HL-60/S4 (cell line): ENCODE results near the gene JPH4.
"Not testable (repeated sequence)": the region's sequence is repeated elsewhere in the genome, so short reads cannot be mapped to it uniquely, and the experiment has no call there.

Source experiments
- in situ Hi-C: fragments of 300-500 bp; cut with MboI; formaldehyde crosslinking; loops from 2 replicates; pipeline ENCODE4 v1.14.3; 2022; ENCODE audit warnings: low sequenced_read_pairs

The JPH4 gene

DNA sequence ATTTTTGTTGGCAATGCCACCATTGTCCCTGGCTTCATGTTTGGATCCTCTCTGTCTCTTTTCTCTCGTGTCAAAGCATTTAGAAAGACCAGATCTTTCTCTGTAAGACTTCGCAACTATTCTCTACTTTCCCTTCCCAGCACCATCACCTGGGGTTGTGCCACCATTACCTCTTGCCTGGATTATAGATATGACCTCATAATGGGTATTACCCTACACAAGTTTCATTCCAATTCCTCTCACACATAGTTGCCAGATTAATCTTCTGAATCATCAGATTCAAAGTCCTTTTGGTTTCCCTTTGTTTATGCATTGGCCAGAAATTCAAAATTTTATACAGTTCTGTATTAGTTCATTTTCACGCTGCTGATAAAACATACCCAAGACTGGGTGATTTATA lies 30.4 kb upstream of the JPH4 start:
- in situ Hi-C loops: no loop called here

DNA sequence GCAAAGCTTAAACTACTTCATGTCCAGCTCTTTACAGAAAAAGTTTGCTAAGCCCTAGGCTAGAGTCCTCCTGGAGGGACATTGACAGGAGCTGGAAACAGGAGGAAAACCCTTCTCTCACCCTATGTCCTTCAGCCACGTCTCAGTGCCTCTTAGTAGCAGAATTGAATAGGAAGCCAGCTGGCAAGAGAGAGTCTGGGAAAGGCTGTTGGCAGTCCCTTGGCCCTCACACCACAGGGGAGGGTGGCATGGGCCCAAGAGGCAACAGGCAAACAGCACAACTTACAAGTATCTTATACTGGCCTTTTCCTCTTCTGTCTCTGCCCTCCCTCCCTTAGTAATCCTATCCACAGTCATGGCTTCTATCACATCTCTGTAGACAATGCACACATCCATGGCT lies 29.9 kb upstream of the JPH4 start:
- in situ Hi-C loops: no loop called here

DNA sequence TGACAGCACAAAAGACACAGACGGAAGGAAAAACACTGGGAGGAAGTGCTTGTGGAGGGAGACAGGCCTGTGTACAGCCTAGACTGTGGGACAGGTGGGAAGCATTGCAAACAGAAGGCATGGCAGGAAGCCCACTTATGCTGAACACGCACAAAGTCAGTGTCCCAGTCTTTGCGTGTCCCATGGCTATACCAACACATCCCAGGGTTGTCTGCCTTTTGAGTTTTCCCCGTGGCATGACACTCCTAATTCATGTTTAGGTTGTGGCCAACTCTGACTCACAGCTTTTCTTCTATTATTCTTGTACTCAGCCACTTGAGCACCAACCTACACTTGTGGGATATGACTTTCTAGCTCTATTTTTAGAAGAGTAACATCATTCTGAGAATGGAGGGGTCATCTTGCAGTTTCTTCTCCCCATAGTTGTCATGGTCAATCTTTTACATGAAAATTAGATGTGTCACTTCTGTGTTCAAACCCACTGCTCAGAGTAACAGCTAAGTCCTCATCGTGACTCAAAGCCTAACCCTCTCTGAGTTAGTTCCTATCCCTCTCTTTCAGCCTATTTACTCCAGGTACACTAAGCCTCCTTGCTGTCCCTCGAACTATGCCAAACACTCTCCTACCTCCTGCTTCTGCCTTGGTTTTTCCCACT lies 27.5 kb upstream of the JPH4 start:
- in situ Hi-C loops: no loop called here

DNA sequence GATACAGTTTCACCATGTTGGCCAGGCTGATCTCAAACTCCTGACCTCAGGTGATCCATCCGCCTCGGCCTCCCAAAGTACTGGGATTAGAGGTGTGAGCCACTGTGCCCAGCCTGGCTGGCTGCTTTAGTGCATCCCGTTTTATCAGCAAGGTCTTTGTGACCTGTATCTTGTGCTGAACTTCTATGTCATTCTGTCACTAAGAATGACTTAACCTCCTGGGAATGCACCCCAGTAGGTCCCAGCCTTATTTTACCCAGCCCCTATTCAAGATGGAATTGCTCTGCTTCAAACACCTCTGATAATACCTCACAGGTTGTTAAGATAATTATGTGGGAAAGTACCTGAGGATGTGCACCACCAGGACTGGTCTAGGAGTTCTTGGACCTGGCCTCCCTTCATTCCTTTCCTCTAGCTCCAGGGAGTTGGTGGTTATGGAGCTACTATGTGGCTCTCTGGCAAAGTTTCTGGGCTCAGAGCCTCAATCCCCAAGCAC lies 26.1 kb upstream of the JPH4 start:
- in situ Hi-C loops: no loop called here

DNA sequence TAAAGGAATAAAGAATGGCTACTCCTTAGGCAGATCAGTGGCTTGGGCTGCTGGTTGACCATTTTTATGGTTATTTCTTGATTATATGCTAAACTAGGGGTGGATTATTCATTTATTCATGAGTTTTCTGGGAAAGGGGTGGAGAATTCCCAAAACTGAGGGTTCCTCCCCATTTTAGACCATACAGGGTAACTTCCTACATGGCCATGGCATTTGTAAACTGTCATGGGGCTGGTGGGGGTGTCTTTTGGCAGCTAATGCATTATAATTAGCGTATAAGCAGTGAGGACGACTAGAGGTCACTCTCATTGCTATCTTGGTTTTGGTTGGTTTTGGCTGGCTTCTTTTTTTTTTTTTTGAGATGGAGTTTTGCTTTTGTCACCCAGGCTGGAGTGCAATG lies 25.6 kb upstream of the JPH4 start:
- in situ Hi-C loops: no loop called here

DNA sequence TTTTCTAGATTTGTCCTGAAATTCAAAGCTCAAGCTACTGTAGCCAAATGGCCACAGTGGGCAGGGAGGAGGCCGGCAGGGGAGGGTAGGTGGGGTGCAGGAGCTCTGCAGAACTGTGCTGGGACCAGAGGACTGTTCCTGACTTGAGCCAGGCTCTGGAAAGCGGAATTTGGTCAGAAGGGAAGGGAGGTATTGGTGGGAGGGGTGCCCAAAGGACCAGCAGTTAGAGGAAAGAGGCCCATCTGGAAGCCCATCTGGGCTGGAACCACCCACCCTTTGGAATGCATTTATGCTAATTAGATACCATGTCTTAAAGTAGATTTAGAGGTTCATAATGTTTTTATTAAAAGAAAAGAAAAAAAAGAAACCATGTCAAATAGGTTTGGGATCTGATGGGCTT lies 24.5 kb upstream of the JPH4 start:
- in situ Hi-C loops: no loop called here

DNA sequence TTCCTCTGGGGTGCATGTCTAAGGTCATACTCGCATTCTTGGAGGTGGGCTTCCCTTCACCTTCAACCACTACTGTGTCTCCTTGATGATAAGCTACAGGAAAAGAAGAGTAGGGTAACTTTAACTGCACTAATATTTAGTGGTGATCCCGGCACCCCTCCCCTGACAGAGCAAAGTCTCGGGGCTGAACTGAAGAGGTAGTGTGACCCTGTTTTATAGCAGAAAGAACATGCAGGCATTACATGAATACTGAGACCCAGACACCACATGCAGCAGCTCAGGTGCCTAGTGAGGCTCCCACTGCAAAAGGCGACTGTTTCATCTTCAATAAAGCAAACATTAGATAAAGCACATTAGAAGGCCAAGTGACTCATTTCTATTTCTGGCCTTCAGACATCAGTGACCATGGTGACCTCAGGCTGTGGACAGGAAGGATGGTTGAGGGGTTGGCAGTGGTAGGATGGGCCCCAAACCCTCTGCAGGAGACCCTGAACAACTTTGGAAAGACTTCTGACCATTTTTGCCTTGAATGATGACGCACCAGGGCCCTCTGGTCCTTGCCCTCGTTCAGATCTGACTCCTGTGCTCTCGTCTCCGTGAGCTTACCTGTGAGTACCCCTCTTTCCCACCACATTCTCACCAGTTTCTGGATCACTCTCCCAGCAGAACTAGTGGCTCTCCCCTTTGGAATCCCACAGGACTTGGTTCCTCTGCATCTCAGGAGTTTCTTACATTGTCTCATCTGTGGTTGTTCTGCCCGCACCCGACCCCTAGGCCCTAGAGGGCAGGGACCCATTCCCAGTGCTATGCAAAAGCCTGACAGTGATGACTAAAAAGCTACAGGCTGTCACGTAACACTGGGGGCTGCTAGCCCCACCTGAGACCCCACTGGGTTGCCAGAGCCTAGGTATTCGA lies 23.8 kb upstream of the JPH4 start:
- in situ Hi-C loops: no loop called here

DNA sequence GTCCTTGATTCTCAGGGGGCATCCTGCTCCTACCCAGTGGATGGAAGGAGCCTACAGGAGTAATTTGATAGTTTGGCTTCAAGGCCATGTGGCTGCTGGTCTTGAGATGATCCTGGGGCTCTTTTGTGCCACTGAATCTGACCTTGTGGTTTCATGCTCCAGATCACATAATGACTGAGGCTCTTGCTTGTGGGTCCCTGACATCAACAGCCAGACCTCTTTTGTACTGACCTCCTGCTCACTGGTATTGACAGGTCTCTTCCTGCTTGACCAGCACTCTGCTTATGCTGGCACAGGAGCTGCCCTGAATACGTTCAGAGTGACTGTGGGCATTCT lies 23.2 kb upstream of the JPH4 start:
- in situ Hi-C loops: no loop called here

DNA sequence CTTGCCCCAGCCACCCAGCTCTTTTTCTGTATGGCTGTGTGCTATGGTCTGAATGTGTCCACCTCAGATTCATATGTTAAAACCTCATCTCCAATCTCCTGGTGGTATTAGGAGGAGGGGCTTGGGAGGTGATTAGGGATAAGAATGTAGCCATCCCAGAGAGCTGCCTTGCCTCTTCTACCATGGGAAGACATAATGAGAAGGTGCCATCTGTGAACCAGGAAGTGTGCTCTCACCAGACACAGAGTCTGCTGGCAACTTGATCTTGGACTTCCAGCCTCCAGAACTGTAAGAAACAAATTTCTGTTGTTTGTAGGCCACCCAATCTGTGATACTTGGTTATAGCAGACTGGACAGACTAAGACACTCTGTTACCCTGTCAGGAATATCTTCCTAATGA lies 22.8 kb upstream of the JPH4 start:
- in situ Hi-C loops: no loop called here

DNA sequence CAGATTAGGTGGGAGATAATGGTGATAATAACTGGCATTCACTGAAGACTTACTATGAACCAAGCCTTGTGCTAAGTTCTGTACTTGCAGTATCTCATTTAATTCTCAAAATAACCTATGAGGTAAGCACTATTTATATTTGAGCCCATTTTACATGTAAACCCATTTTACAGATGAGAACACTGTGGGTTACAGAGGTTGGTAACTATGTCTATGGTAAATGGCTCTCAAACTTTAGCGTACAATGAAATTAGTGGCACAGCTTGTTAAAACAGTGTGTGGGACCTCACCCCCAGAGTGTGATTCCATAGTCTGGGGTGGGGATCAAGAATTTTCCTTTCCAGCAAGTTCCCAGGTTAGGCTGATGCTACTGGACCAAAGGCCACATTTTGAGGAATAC lies 22.2 kb upstream of the JPH4 start:
- in situ Hi-C loops: no loop called here

DNA sequence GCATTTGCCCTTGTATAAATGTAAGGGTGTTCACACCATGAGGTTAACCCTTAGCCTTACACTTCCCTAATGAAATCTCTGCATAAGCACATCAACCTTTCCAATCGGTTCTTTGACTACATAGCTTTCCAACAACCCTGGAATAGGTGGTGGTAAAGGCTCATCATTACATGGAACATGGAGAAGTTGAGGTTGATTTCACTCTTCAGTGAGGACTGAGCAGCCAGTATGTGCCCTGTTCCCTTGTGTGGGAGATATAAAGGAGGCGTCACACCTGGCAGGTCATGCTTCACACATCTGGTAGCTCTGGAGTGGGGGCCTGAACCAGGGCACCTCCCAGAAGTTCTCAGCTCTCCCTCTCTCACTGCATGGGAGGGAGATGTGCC lies 21.7 kb upstream of the JPH4 start:
- in situ Hi-C loops: no loop called here

DNA sequence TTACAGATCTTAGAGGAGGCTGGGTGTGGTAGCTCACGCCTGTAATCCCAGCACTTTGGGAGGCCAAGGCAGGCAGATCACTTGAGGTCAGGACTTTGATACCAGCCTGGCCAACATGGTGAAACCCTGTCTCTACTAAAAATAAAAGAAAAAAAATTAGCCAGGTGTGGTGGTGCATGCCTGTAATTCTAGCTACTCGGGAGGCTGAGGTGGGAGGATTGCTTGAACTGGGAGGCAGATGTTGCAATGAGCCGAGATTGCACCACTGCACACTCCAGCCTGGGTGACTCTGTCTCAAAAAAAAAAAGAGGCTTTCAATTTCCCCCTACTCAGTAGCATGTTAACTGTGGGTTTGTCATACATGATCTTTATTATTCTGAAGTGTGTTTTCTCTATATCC lies 15.6 kb upstream of the JPH4 start:
- in situ Hi-C loops: not testable (repeated sequence)

DNA sequence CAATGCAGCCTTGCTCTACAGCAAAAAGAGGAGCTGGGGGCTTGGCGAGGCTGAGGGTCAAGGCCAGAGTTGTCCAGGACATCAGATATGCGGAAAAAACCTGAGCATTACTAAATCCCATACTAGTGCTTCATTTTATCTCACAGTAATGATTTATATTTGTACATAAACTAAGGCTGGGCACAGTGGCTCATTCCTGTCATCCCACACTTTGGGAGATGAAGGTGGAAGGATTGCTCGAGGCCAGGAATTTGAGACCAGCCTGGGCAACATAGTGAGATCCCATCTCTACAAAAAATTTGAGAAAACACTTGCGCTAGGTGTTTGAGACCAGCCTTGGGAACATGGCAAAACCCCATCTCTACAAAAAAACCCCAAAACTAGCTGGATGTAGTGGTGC lies 11.6 kb upstream of the JPH4 start:
- in situ Hi-C loops: no loop called here

DNA sequence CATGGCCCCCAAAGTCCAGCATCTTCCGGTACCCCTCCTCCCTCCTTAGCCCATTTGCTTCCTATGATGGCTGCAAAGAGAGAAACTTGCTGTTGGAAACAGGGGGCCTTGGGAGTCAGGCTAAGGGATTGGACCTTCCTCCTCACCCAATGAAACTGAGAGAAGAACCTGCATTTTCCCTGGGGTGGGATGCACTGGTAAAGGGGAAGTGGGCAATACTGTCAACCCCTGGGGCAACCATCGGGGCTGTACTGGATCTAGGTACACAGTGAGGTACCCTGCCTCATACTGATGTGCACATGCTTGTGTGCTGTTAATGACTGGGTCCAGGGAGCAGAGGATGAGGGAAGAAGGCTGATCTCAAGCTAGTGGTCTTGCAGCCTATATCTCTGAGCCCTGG lies 11.0 kb upstream of the JPH4 start:
- in situ Hi-C loops: no loop called here

DNA sequence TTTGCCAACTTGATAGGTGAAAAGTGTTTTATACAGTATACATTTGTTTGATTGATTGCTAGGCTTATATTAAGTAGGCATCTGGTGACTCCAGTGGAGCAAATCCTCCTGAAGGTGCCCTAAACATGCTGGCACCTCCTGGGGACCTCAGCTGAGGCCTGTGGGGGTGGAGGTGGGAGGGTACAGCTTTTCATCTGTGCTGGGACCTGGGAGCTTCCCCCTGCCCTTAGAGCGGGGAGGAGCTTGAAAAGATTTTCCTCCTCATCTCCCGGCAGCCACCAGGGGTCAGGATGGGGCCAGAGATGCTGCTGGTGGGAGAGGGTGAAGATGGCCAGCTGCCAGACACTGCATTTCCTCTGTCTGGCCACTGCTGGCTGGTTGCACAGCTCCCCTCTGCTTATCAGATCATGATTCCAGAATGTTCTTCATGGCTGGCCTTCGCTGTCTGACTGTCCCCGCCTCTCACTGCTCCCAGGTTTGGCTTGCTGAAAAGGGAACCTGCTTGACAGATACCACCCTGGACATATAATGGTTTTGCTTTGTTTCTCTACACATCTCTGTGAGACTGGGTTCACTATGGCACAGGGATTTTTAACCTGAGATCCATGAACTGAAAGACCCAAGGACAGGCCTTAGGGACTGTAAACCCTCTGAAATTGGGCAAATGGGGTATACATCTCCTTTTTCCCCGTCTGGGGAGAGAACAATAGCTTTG lies 10.5 kb upstream of the JPH4 start:
- in situ Hi-C loops: no loop called here

DNA sequence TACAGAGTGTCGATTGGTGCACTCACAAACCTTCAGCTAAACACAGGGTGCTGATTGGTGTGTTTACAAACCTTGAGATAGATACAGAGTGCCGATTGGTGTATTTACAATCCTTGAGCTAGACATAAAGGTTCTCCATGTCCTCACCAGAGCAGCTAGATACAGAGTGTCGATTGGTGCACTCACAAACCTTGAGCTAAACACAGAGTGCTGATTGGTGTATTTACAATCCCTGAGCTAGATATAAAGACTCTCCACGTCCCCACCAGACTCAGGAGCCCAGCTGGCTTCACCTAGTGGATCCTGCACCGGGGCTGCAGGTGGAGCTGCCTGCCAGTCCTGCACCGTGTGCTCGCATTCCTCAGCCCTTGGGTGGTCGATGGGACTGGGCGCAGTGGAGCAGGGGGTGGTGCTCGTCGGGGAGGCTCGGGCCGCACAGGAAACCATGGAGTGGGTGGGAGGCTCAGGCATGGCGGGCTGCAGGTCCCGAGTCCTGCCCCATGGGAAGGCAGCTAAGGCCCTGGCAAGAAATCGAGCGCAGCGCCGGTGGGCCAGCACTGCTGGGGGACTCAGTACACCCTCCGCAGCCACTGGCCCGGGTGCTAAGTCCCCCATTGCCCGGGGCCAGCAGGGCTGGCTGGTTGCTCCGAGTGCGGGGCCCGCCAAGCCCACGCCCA lies 6.1 kb upstream of the JPH4 start:
- in situ Hi-C loops: not testable (repeated sequence)

DNA sequence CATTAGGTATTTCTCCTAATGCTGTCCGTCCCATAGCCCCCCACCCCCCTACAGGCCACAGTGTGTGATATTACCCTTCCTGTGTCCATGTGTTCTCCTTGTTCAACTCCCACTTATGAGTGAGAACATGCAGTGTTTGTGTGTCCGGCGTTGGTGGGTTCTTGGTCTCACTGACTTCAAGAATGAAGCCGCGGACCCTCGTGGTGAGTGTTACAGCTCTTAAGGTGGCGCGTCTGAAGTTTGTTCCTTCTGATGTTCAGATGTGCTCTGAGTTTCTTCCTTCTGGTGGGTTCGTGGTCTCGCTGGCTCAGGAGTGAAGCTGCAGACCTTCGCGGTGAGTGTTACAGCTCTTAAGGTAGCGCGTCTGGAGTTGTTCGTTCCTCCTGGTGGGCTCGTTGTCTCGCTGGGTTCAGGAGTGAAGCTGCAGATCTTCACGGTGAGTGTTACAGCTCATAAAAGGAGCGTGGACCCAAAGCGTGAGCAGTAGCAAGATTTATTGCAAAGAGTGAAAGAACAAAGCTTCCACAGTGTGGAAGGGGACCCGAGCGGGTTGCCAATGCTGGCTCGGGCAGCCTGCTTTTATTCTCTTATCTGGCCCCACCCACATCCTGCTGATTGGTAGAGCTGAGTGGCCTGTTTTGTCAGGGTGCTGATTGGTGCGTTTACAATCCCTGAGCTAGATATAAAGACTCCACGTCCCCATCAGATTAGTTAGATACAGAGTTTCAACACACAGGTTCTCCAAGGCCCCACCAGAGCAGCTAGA lies 5.4 kb upstream of the JPH4 start:
- in situ Hi-C loops: not testable (repeated sequence)

DNA sequence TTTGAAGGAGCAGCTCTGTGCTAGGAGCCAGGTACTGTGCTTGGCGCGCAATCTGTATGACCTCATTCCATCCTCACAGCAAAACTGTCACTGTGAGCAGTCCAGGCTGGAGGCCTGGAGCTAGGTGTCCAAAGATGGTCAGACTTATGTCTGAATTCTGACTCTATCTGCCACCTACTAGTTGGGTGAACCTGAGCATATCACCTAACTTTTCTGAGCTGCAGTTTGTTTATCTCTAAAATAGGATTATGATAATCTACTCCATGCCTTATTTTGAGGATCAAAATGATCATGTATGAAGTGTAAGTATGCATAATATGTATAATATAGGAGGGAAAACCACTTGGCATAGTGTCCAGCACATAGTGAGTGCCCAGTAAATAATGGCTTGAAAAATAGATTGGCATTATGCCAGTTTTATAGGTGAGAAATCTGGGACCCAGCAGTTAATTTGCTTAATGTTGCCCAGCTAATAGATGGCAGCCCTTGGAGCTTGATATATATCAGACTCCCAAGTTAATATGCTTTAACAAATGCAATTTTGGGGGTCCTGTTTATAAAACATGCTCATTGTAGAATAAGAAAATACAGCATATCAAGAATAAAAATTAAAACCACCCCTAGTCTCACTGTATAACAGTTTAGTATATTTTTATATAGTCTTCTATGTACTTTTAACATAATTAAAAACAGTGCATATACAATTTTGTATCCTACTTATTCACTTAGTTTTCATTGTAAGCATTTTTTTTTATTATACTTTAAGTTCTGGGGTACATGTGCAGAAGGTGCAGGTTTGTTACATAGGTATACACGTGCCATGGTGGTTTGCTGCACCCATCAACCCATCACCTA lies 4.5 kb upstream of the JPH4 start:
- in situ Hi-C loops: no loop called here

DNA sequence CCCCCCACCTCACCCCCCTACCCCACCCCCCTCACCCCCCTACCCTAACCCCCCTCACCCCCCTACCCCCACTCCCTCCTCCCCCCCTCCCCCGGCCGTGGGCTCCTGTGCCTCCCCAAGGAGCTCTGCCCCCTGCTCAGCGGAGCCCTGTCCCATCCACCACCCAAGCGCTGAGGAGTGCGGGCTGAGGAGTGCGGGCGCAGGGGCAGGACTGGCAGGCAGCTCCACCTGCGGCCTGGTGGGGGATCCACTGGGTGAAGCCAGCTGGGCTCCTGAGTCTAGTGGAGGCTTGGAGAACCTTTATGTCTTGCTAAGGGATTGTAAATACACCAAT lies 2.3 kb upstream of the JPH4 start:
- in situ Hi-C loops: no loop called here
